Sigmoid colon (tissue), 7 donors: ENCODE measurements around the gene MS4A1. TPM values are rescaled to one million over a fixed set of nuclear protein-coding genes. Genes with fewer than 3 reads are reported as not detected.

Source experiments
- DNase-seq: peaks from one replicate; pipeline ENCODE4 v3.0.0-alpha.2; 2019
- H3K27ac ChIP-seq, 4 donors: fragments of 200-600 bp; sonication (generic); one replicate each; pipeline ENCODE4 v1.5.1; 2016 to 2019; ENCODE audit warnings: mild to moderate bottlenecking in 1 of 4
- H3K27me3 ChIP-seq, 3 donors: fragments of 200-600 bp; sonication (generic); one replicate each; pipeline ENCODE4 v1.5.1; 2019; ENCODE audit warnings: mild to moderate bottlenecking in 1 of 3
- H3K36me3 ChIP-seq, 4 donors: fragments of 200-600 bp; sonication (generic); one replicate each; pipeline ENCODE4 v1.5.1; 2016 to 2019
- H3K4me1 ChIP-seq, 4 donors: fragments of 200-600 bp; sonication (generic); one replicate each; pipeline ENCODE4 v1.5.1; 2017 to 2019
- H3K4me3 ChIP-seq, 4 donors: fragments of 200-600 bp; sonication (generic); one replicate each; pipeline ENCODE4 v1.5.1; 2017 to 2019; ENCODE audit warnings: mild to moderate bottlenecking in 2 of 4, moderate library complexity in 1 of 4
- H3K9me3 ChIP-seq, 4 donors: fragments of 200-600 bp in 3 of 4; sonication (generic) in 3 of 4; one replicate each; pipeline versions ENCODE4 v1.5.1 to v1.6.1; 2013 to 2019
- EP300 ChIP-seq, 4 donors: sonication (generic); formaldehyde crosslinking; IDR thresholded peaks; one replicate each; pipeline ENCODE4 v1.6.1; 2017; ENCODE audit warnings: antibody characterized with exemption in 4 of 4
- POLR2A ChIP-seq, 2 donors: fragments of 450-650 bp; IDR thresholded peaks; one replicate each; pipeline ENCODE4 v1.6.1; 2016; ENCODE audit warnings: antibody characterized with exemption in 2 of 2, mild to moderate bottlenecking in 2 of 2, moderate library complexity in 2 of 2
- POLR2AphosphoS5 ChIP-seq, 4 donors: sonication (generic); formaldehyde crosslinking; IDR thresholded peaks; one replicate each; pipeline ENCODE4 v1.6.1; 2017; ENCODE audit warnings: antibody characterized with exemption in 4 of 4
- WGBS, 2 donors: extraction: QIAGEN DNeasy Blood & Tissue Kit; methylation state at CpG; one replicate each; pipeline ENCODE4 v1.1.7; 2013; 5-methylcytosine and 5-hydroxymethylcytosine counted together
- intact Hi-C: fragments of 100-400 bp; cut with DNase I; formaldehyde crosslinking; loops from one replicate; pipeline ENCODE4 v1.15.1; 2023
- polyA plus RNA-seq, 3 donors: library from polyadenylated mRNA; stranded (reverse); fragments of 200-250 nt; gene quantifications; one replicate each; pipeline ENCODE4 v1.2.3, GENCODE V29; 2013
- total RNA-seq, 4 donors: library from RNA; depleted of rRNA; stranded (reverse); fragments of >200 nt; gene quantifications; one replicate each; pipeline ENCODE4 v1.1.0, GENCODE V29; 2016
- TF ChIP-seq, protein P1 (sequence below), 4 experiments: fragments of 450-650 bp in 3 of 4; fragments of 200-600 bp in 1 of 4; IDR thresholded peaks; one replicate each; pipeline ENCODE4 v1.5.1; 2016 to 2019; ENCODE audit warnings: antibody characterized with exemption in 4 of 4, mild to moderate bottlenecking in 3 of 4, moderate library complexity in 2 of 4
- donor health status: healthy with polysubstance abuse.
- donor health status: Bipolar disorder and iron deficiency.
- donor health status: healthy.

Gene MS4A1
- total and polyA plus RNA-seq, 7 donors: 0.69 to 109 (median 1.8) TPM; not detected in 4

DNA sequence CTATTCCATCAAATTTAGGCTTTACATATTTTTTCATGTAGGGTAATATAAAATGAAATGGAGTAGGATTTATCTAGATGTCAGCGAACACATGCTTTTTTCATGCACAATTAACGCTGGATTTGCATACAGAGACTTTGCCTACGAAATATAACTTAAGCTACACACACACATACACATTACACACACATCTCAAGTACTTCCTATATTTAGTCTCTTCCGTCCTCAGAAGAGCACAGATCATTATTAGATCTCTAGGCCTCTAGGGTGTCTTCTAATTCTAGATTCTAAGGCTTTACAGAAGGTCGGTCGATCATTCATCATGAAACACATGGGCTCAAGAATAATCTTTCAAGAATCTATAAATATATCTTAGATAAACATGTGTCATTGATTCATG is 55.7 kb downstream of the MS4A1 start:
- Histone ChIP-seq H3K9me3 (no peaks in the 10 kb centered on the region), H3K27me3 (no peaks in the 10 kb centered on the region), H3K4me1 (no peaks in the 10 kb centered on the region), H3K27ac (no peak overlapping the region), H3K36me3 (no peaks in the 10 kb centered on the region), H3K4me3 (no peak overlapping the region)
- no peak for TF ChIP-seq POLR2AphosphoS5 (IDR thresholded peaks at IDR 0.05)
- TF ChIP-seq POLR2A (IDR thresholded peaks at IDR 0.05): no peak
- no peak for TF ChIP-seq EP300 (IDR thresholded peaks at IDR 0.05)
- no peak for DNase-seq
- WGBS, 2 donors: 56 to 72% methylated on average over 6 of the region's 6 CpGs
- intact Hi-C loops: no loop called here

DNA sequence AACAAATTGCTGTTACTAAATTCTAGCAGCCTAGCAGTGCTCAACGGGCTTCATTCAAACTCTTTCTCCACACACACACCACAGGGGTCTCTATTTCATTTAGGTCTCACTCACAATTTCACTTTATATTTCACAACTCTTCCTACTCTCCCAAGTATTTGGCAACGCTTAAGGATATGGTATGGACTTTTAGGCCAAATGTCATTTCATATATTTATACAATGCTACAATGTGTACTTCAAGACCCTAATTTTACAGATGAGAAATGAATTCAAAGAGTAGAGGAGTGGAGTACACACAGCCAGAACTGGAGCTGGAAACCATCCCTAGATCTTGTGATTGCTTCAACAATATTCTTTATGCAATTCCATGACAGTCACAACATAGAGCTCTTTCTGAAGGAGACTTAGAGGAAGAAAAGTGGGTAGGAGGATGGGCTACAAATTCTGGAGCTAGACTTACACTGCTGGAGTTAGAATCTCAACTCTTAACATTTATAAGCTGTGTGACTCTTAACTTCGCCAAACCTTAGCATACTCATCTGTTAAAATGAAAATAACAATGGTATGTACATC is 57.1 kb downstream of the MS4A1 start:
- Histone ChIP-seq H3K27me3 (no peaks in the 10 kb centered on the region), H3K36me3 (no peaks in the 10 kb centered on the region), H3K4me3 (no peak overlapping the region), H3K9me3 (no peaks in the 10 kb centered on the region), H3K4me1 (no peaks in the 10 kb centered on the region), H3K27ac (no peak overlapping the region)
- WGBS, 2 donors: 75 to 84% methylated on average over 3 of the region's 3 CpGs
- DNase-seq: no peak
- TF ChIP-seq, protein P1, sequence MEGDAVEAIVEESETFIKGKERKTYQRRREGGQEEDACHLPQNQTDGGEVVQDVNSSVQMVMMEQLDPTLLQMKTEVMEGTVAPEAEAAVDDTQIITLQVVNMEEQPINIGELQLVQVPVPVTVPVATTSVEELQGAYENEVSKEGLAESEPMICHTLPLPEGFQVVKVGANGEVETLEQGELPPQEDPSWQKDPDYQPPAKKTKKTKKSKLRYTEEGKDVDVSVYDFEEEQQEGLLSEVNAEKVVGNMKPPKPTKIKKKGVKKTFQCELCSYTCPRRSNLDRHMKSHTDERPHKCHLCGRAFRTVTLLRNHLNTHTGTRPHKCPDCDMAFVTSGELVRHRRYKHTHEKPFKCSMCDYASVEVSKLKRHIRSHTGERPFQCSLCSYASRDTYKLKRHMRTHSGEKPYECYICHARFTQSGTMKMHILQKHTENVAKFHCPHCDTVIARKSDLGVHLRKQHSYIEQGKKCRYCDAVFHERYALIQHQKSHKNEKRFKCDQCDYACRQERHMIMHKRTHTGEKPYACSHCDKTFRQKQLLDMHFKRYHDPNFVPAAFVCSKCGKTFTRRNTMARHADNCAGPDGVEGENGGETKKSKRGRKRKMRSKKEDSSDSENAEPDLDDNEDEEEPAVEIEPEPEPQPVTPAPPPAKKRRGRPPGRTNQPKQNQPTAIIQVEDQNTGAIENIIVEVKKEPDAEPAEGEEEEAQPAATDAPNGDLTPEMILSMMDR (IDR thresholded peaks at IDR 0.05): no peak
- no peak for TF ChIP-seq EP300 (IDR thresholded peaks at IDR 0.05)
- no peak for TF ChIP-seq POLR2A (IDR thresholded peaks at IDR 0.05)
- TF ChIP-seq POLR2AphosphoS5 (IDR thresholded peaks at IDR 0.05): no peak
- intact Hi-C loops: no loop called here

DNA sequence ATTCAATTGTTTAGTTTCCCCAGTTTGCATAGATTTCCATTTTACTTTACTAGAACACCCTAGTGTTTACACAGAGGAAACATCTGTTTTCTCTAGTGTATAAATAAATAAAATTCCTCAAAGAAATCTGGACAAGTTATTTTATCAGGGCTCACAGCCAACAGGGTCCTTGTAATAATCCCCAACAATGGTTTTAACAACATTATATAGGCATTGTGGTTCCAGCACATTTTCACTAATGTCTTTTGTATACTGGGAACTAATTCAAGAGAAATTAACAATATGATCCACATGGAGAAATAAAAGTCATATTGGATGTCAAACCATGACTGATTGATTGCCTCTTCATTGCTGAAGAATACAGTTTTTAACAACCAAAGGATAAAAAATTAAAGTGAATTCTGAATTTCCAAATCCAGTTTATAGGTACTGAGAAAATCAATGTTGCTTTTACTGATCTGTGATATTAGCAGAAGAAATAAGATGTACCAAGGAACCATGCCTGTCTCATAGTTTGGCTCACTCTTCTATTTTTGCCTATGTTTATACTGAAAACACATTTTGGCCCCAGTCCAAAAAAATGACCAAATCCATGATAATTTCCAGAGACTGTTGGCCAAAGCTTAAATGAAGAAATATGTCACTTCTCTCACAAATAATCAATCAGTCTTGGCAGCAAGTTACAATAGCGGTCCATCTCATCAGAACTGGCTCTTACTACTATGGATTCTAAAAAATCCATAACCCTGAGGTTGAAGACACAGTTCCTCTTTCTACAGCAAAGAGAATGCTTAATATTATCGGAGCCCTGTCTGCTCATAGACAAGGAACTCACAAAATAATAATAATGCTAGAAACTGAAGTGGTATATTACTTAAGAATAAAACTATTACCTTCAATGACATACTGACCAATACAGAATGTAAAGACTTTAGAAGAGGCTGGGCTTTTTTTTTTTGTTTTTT is 58.1 kb downstream of the MS4A1 start:
- Histone ChIP-seq H3K4me3 (no peak overlapping the region), H3K36me3 (no peaks in the 10 kb centered on the region), H3K9me3 (no peaks in the 10 kb centered on the region), H3K4me1 (no peaks in the 10 kb centered on the region), H3K27me3 (no peaks in the 10 kb centered on the region), H3K27ac (no peak overlapping the region)
- intact Hi-C loops: no loop called here
- DNase-seq: no peak
- whole genome bisulfite sequencing, 2 donors: 66 to 87% methylated on average over 2 of the region's 2 CpGs
- TF ChIP-seq, protein P1 (IDR thresholded peaks at IDR 0.05): no peak
- TF ChIP-seq EP300 (IDR thresholded peaks at IDR 0.05): no peak

DNA sequence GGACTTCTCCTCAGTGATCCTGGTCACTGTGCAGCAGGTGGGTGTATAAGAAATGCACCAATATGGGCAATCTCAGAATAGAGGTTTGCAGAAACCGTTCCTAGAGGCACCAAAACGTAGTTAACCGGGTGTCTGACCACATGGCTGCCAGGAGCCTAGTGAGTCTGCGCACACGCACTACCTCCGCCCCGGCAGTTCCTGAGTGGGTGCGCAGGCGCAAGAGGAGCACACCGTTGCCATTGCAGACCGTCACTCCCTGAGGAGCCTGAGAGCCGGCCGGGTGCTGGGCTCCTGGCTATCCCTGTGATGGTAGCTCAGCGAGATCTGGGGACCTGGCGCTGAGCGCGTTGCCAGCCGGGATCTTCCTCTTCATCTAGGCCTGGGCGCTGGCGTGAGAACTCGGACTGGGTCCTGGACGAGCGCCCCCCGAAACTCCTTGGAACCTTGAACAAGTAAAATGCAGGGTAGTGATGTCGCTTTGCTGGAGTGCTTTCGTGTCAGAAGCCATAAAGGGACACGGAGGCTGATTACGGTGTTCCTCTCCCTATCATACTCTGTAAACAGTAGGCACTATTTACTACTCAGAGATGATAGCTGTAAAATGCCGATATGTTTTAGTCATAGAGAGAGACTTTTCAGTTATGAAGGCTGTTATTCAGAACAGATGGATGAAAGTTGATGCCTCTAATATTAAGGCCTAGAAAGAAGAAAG is 59.7 kb downstream of the MS4A1 start, which contains the start of gene MS4A13:
TSS of gene MS4A13 (plus strand) at position 249 of the 712 bp plus-strand sequence. CDS start 2,692 bp downstream, outside the sequence.
- no peak for DNase-seq
- WGBS, 2 donors: 88 to 93% methylated on average over 29 of the region's 29 CpGs
- no peak within 1 kb of the TSS for H3K27ac ChIP-seq
- H3K36me3 ChIP-seq: no peaks in the 10 kb centered on the region
- H3K4me1 ChIP-seq: no peaks in the 10 kb centered on the region
- no peak within 1 kb of the TSS for H3K4me3 ChIP-seq
- no peaks in the 10 kb centered on the region for H3K9me3 ChIP-seq
- H3K27me3 ChIP-seq: no peaks in the 10 kb centered on the region
- TF ChIP-seq, protein P1 (IDR thresholded peaks at IDR 0.05): no peak
- TF ChIP-seq EP300 (IDR thresholded peaks at IDR 0.05) (no peak), POLR2AphosphoS5 (IDR thresholded peaks at IDR 0.05) (no peak), POLR2A (IDR thresholded peaks at IDR 0.05) (no peak)
- intact Hi-C loops: no loop called here

Other genes starting within 250 kb of the MS4A1 start
- 10 to 100 TPM in 2 of 4 donors, 1 to 10 TPM in 2; 2.6 to 11.1 (median 8.8) TPM for gene MS4A4E, start 212.7 kb upstream of the MS4A1 start, total RNA-seq
- under 1 TPM in 1 of 3 donors, not detected in 2; 0.48 TPM for gene MS4A4E, start 212.7 kb upstream of the MS4A1 start, polyA plus RNA-seq
- gene MS4A4A, start 175.2 kb upstream of the MS4A1 start, total RNA-seq: 10 to 100 TPM; 12.7 to 49.9 (median 38.3) TPM
- 10 to 100 TPM; 10.8 to 43.9 (median 25.0) TPM for gene MS4A4A, start 175.2 kb upstream of the MS4A1 start, polyA plus RNA-seq
- 1 to 10 TPM in 1 of 4 donors, not detected in 3; 1.2 TPM for gene MS4A6E, start 128.6 kb upstream of the MS4A1 start, total RNA-seq
- under 1 TPM in 1 of 3 donors, not detected in 2; 0.23 TPM for gene MS4A6E, start 128.6 kb upstream of the MS4A1 start, polyA plus RNA-seq
- gene MS4A7, start 77.3 kb upstream of the MS4A1 start, total RNA-seq: 10 to 100 TPM; 26.1 to 51.0 (median 32.2) TPM
- gene MS4A7, start 77.3 kb upstream of the MS4A1 start, polyA plus RNA-seq: 10 to 100 TPM in 2 of 3 donors, 1 to 10 TPM in 1; 6.9 to 39.8 (median 12.6) TPM
- gene MS4A14, start 59.4 kb upstream of the MS4A1 start, total RNA-seq: 1 to 10 TPM in 3 of 4 donors, under 1 TPM in 1; 0.41 to 7.2 (median 3.2) TPM
- under 1 TPM in 1 of 3 donors, not detected in 2; 0.25 TPM for gene MS4A14, start 59.4 kb upstream of the MS4A1 start, polyA plus RNA-seq
- not detected for gene MS4A5, start 26.3 kb upstream of the MS4A1 start, total RNA-seq
- not detected for gene MS4A5, start 26.3 kb upstream of the MS4A1 start, polyA plus RNA-seq
- gene MS4A12, start 36.9 kb downstream of the MS4A1 start, total RNA-seq: under 1 TPM in 1 of 4 donors, not detected in 3; 0.41 TPM
- 100 to 1,000 TPM; 356 to 427 (median 402) TPM for gene MS4A12, start 36.9 kb downstream of the MS4A1 start, polyA plus RNA-seq
- not detected for gene MS4A13, start 59.5 kb downstream of the MS4A1 start, total RNA-seq
- gene MS4A13, start 59.5 kb downstream of the MS4A1 start, polyA plus RNA-seq: not detected
- gene MS4A8, start 243.8 kb downstream of the MS4A1 start, total RNA-seq: not detected
- gene MS4A8, start 243.8 kb downstream of the MS4A1 start, polyA plus RNA-seq: 1 to 10 TPM; 3.6 to 9.6 (median 4.4) TPM